Panc1 (cell line): Measurements from ENCODE around the gene CHMP1A. TPM values are rescaled to one million over a fixed set of nuclear protein-coding genes. Genes with fewer than 3 reads are reported as not detected.

ENCODE experiments used
- ATAC-seq: fragments of 200-7000 bp; cut with Tn5 transposase; 2 replicates; pipeline ENCODE4 v1.9.1; 2020; ENCODE audit warnings: mild to moderate bottlenecking, moderate library complexity
- BruUV-seq: library from RNA; stranded (reverse); fragments of 400-500 nt; replicated peaks from 2 replicates; lab custom pipeline; 2021; lab: Mats Ljungman, UMichigan
- CTCF ChIA-PET: fragments of 300-600 bp; sonication (Branson Sonifier 250); formaldehyde crosslinking; loops from one replicate; lab custom pipeline; 2022; ENCODE audit warnings: antibody characterized with exemption; lab: Charles Lee
- POLR2A ChIA-PET: fragments of 300-600 bp; sonication (Branson Sonifier 250); formaldehyde crosslinking; loops from one replicate; lab custom pipeline; 2022; ENCODE audit warnings: antibody characterized with exemption; lab: Charles Lee
- DNase-seq: peaks from one replicate; pipeline ENCODE4 v3.0.0-alpha.2; 2010; ENCODE audit warnings: low read depth, low spot score
- H3K27ac ChIP-seq: 2 replicates; pipeline ENCODE4 v1.5.1; 2011; ENCODE audit warnings: mild to moderate bottlenecking, low read length, inconsistent platforms
- H3K27me3 ChIP-seq: fragments of 200-500 bp; sonication (Bioruptor generic); 2 replicates; pipeline ENCODE4 v1.6.0; 2014; ENCODE audit warnings: low read length, inconsistent platforms; ENCODE audit not compliant: control insufficient read depth, insufficient read depth
- H3K36me3 ChIP-seq: fragments of 200-500 bp; sonication (Bioruptor generic); 2 replicates; pipeline ENCODE4 v1.5.1; 2014; ENCODE audit warnings: inconsistent platforms, mild to moderate bottlenecking, low read length, moderate library complexity; ENCODE audit not compliant: control insufficient read depth, insufficient read depth
- H3K4me1 ChIP-seq: 2 replicates; pipeline ENCODE4 v1.5.1; 2011; ENCODE audit warnings: inconsistent platforms, mild to moderate bottlenecking, low read length, moderate library complexity; ENCODE audit not compliant: control insufficient read depth, insufficient read depth
- H3K4me3 ChIP-seq, 2 experiments: 2 replicates each; pipeline ENCODE4 v1.5.1; 2011 to 2012; ENCODE audit warnings: low read depth in 2 of 2, low read length in 2 of 2, mild to moderate bottlenecking in 2 of 2, inconsistent platforms in 1 of 2, moderate library complexity in 1 of 2
- H3K9me3 ChIP-seq: fragments of 200-500 bp; sonication (Bioruptor generic); 2 replicates; pipeline ENCODE4 v1.5.1; 2014; ENCODE audit warnings: low read depth, mild to moderate bottlenecking, inconsistent platforms, low read length, moderate library complexity; ENCODE audit not compliant: control insufficient read depth, insufficient read depth
- CTCF ChIP-seq: fragments of 450-650 bp; IDR thresholded peaks from 2 replicates; pipeline ENCODE4 v1.5.1; 2017; ENCODE audit warnings: mild to moderate bottlenecking
- POLR2AphosphoS5 ChIP-seq: IDR thresholded peaks from 2 replicates; pipeline ENCODE4 v1.6.1; 2012; ENCODE audit warnings: mild to moderate bottlenecking, low read depth, low read length, moderate library complexity
- REST ChIP-seq, 2 experiments: IDR thresholded peaks; 2 replicates each; pipeline ENCODE4 v1.6.1; 2011 to 2012; ENCODE audit warnings: low read depth in 2 of 2, control low read depth in 1 of 2, low read length in 1 of 2, mild to moderate bottlenecking in 1 of 2, moderate library complexity in 1 of 2; ENCODE audit not compliant: insufficient read depth in 1 of 2
- SIN3A ChIP-seq: IDR thresholded peaks from 2 replicates; pipeline ENCODE4 v1.6.1; 2012; ENCODE audit warnings: low read depth, mild to moderate bottlenecking, low read length, moderate library complexity, borderline replicate concordance; ENCODE audit not compliant: insufficient read depth
- TCF7L2 ChIP-seq: IDR thresholded peaks from 2 replicates; pipeline ENCODE4 v1.6.1; 2011; ENCODE audit warnings: mild to moderate bottlenecking, low read depth, low read length, inconsistent platforms
- in situ Hi-C: cut with HindIII; loops from 2 replicates; pipeline ENCODE4 v1.10.0; 2016; ENCODE audit warnings: low sequenced_read_pairs, low pct_unique_long_range_greater_than_20kb
- intact Hi-C: fragments of 100-400 bp; cut with micrococcal nuclease; formaldehyde crosslinking; loops from one replicate; pipeline ENCODE4 v1.10.0; 2022; ENCODE audit not compliant: unreplicated experiment
- total RNA-seq: library from RNA; stranded (reverse); gene quantifications from one replicate; pipeline ENCODE4 v1.2.1, GENCODE V29; 2021; ENCODE audit not compliant: unreplicated experiment

The CHMP1A gene
- total RNA-seq, 1 experiment from 2014 or later: 98.0 TPM

- no peak for DNase-seq
Observed at GRCh38 chr16:89670496-89671431, 13.3 kb upstream of the CHMP1A start.

GRCh38 chr16:89669755-89670154 is 12.2 kb upstream of the CHMP1A start:
- BruUV-seq: no TSS peak
- no peaks in the 10 kb centered on the region for H3K4me1 ChIP-seq
- ATAC-seq (no peak), DNase-seq (no peak)
- H3K27me3 ChIP-seq: no peaks in the 10 kb centered on the region
- H3K4me3 ChIP-seq: no peak overlapping the region
- in situ Hi-C loops (no loop called here), intact Hi-C loops (no loop called here)
- ChIA-PET POLR2A (no interaction called here), CTCF (no interaction called here)
- H3K9me3 ChIP-seq: no peaks in the 10 kb centered on the region
- no peak overlapping the region for H3K27ac ChIP-seq
- H3K36me3 ChIP-seq: no peaks in the 10 kb centered on the region
- TF ChIP-seq SIN3A: no peak
- no peak for TF ChIP-seq CTCF
- no peak for TF ChIP-seq POLR2AphosphoS5
- no peak for TF ChIP-seq REST (IDR thresholded peaks at IDR 0.05; ENCODE audit: insufficient read depth in 1 of 2, low read depth in 2 of 2, low read length in 1 of 2)

More at GRCh38 chr16:89670496-89671431, 13.3 kb upstream of the CHMP1A start:
- in situ Hi-C loops (no loop called here), intact Hi-C loops (no loop called here)
- Histone ChIP-seq H3K4me1 (no peaks in the 10 kb centered on the region), H3K27me3 (no peaks in the 10 kb centered on the region), H3K36me3 (no peaks in the 10 kb centered on the region), H3K27ac (no peak overlapping the region), H3K9me3 (no peaks in the 10 kb centered on the region), H3K4me3 (no peak overlapping the region)
- TF ChIP-seq CTCF (no peak), POLR2AphosphoS5 (no peak), SIN3A (no peak), REST (IDR thresholded peaks at IDR 0.05; ENCODE audit: insufficient read depth in 1 of 2, low read depth in 2 of 2, low read length in 1 of 2) (no peak), TCF7L2 (no peak)
- peak; percentile 55 for ATAC-seq
- TSS peak; percentile 49 for BruUV-seq
- ChIA-PET POLR2A (no interaction called here), CTCF (no interaction called here)
